WTC11 (cell line): ENCODE measurements around the gene TSEN54. TPM values are rescaled to one million over a fixed set of nuclear protein-coding genes. Genes with fewer than 3 reads are reported as not detected.

Experiments
- ATAC-seq: fragments of 200-7000 bp; cut with Tn5 transposase; 2 replicates; pipeline ENCODE4 v1.10.0; 2021; ENCODE audit warnings: mild to moderate bottlenecking, moderate library complexity
- CTCF ChIA-PET: fragments of 300-600 bp; sonication (Branson Sonifier 250); formaldehyde crosslinking; loops from one replicate; lab custom pipeline; 2021; ENCODE audit warnings: antibody characterized with exemption; lab: Charles Lee
- POLR2A ChIA-PET: fragments of 350-600 bp; sonication (Branson Sonifier 250); formaldehyde crosslinking; loops from one replicate; lab custom pipeline; 2021; ENCODE audit warnings: antibody characterized with exemption; lab: Charles Lee
- DNase-seq: peaks from one replicate; pipeline ENCODE4 v3.0.0; 2021; ENCODE audit warnings: low spot score
- H3K27ac Mint-ChIP-seq: 2 replicates; pipeline ENCODE4 v1.8.0; 2021; ENCODE audit warnings: mixed read lengths
- H3K27me3 Mint-ChIP-seq: 2 replicates; pipeline ENCODE4 v1.8.0; 2021; ENCODE audit warnings: low read depth, mild to moderate bottlenecking, moderate library complexity, mixed read lengths
- H3K36me3 Mint-ChIP-seq: 2 replicates; pipeline ENCODE4 v1.8.0; 2021; ENCODE audit warnings: mixed read lengths
- H3K4me1 Mint-ChIP-seq: 2 replicates; pipeline ENCODE4 v1.8.0; 2022; ENCODE audit warnings: mixed read lengths
- H3K4me3 Mint-ChIP-seq: 2 replicates; pipeline ENCODE4 v1.8.0; 2021; ENCODE audit warnings: mild to moderate bottlenecking, moderate library complexity, mixed read lengths
- H3K9me3 Mint-ChIP-seq: 2 replicates; pipeline ENCODE4 v1.8.0; 2021; ENCODE audit warnings: mixed read lengths
- CREB1 ChIP-seq: sonication (generic); formaldehyde crosslinking; IDR thresholded peaks from 2 replicates; pipeline ENCODE4 v1.8.0; 2023; ENCODE audit warnings: mild to moderate bottlenecking, missing genetic modification reagents
- ELF4 ChIP-seq: sonication (generic); formaldehyde crosslinking; IDR thresholded peaks from 2 replicates; pipeline ENCODE4 v1.8.1; 2022; ENCODE audit warnings: low read depth, mild to moderate bottlenecking, moderate library complexity, missing genetic modification reagents
- GABPB1 ChIP-seq: sonication (generic); formaldehyde crosslinking; IDR thresholded peaks from 2 replicates; pipeline ENCODE4 v1.8.1; 2023; ENCODE audit warnings: mild to moderate bottlenecking, missing genetic modification reagents
- JAZF1 ChIP-seq: fragments of 250-450 bp; sonication (Bioruptor Pico); IDR thresholded peaks from 2 replicates; pipeline ENCODE4 v1.9.0; 2021; ENCODE audit warnings: moderate library complexity, mild to moderate bottlenecking, inconsistent platforms
- KAT7 ChIP-seq: sonication (generic); formaldehyde crosslinking; IDR thresholded peaks from 2 replicates; pipeline ENCODE4 v1.8.1; 2023; ENCODE audit warnings: missing genetic modification reagents, mild to moderate bottlenecking, borderline replicate concordance
- TP53 ChIP-seq: sonication (generic); formaldehyde crosslinking; IDR thresholded peaks from 2 replicates; pipeline ENCODE4 v1.8.1; 2023; ENCODE audit warnings: mild to moderate bottlenecking, missing genetic modification reagents
- ZNF396 ChIP-seq: fragments of 250-450 bp; sonication (Bioruptor Pico); IDR thresholded peaks from 2 replicates; pipeline ENCODE4 v1.8.0; 2021; ENCODE audit warnings: mild to moderate bottlenecking, moderate library complexity, borderline replicate concordance
- ZNF423 ChIP-seq: fragments of 250-450 bp; sonication (Bioruptor Pico); IDR thresholded peaks from 2 replicates; pipeline ENCODE4 v2.1.2; 2022; ENCODE audit warnings: mild to moderate bottlenecking, moderate library complexity
- ZNF671 ChIP-seq: fragments of 250-450 bp; sonication (Bioruptor Pico); IDR thresholded peaks from 2 replicates; pipeline ENCODE4 v1.8.0; 2021; ENCODE audit warnings: mild to moderate bottlenecking
- total RNA-seq: library from RNA; stranded (reverse); gene quantifications from 3 replicates; pipeline ENCODE4 v1.2.3, GENCODE V29; 2021
- TF ChIP-seq, protein P1 (sequence below): sonication (generic); formaldehyde crosslinking; IDR thresholded peaks from 2 replicates; pipeline ENCODE4 v1.8.0; 2022; ENCODE audit warnings: missing genetic modification reagents
- TF ChIP-seq, protein P2 (sequence below): sonication (generic); formaldehyde crosslinking; IDR thresholded peaks from 2 replicates; pipeline ENCODE4 v1.8.0; 2022; ENCODE audit warnings: mild to moderate bottlenecking, missing genetic modification reagents
- TF ChIP-seq, protein P3 (sequence below): fragments of 250-450 bp; sonication (Bioruptor Pico); IDR thresholded peaks from 2 replicates; pipeline ENCODE4 v1.9.0; 2021; ENCODE audit warnings: mild to moderate bottlenecking
- TF ChIP-seq, protein P4 (sequence below): fragments of 250-450 bp; sonication (Bioruptor Pico); IDR thresholded peaks from 2 replicates; pipeline ENCODE4 v1.9.0; 2021; ENCODE audit warnings: mild to moderate bottlenecking, borderline replicate concordance
- TF ChIP-seq, protein P5 (sequence below): sonication (generic); formaldehyde crosslinking; IDR thresholded peaks from 2 replicates; pipeline ENCODE4 v1.8.1; 2022; ENCODE audit warnings: low read depth, missing genetic modification reagents, borderline replicate concordance
- TF ChIP-seq, protein P6 (sequence below): fragments of 250-450 bp; sonication (Bioruptor Pico); IDR thresholded peaks from 2 replicates; pipeline ENCODE4 v2.1.2; 2022; ENCODE audit warnings: mild to moderate bottlenecking, moderate library complexity
- TF ChIP-seq, protein P7 (sequence below): sonication (generic); formaldehyde crosslinking; conservative IDR thresholded peaks from 2 replicates; pipeline ENCODE4 v1.8.1; 2022; ENCODE audit warnings: mild to moderate bottlenecking, missing genetic modification reagents

Gene TSEN54
- total RNA-seq, 1 experiment from 2014 or later: 53.4 TPM

DNA sequence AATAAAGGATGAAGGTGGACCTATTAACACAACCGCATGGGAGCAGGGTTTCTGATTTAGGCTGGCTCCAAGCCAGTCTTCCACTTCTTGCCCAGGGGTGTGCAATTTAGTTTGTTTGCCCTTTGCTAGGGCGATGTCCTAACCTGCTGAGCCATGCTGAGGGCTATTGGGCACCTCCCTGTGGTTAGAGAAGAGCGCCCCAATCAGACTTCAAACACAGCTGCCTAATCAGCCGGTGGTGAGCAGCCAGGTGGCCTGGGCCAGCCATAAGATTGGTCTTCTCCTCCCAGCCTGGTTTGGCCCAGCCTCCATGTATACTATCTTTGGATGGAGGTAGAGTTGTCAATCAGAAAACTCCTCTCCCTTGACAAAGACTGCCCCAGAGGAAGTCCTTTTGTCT lies 44.2 kb upstream of the TSEN54 start (continued):
- TF ChIP-seq, protein P1, sequence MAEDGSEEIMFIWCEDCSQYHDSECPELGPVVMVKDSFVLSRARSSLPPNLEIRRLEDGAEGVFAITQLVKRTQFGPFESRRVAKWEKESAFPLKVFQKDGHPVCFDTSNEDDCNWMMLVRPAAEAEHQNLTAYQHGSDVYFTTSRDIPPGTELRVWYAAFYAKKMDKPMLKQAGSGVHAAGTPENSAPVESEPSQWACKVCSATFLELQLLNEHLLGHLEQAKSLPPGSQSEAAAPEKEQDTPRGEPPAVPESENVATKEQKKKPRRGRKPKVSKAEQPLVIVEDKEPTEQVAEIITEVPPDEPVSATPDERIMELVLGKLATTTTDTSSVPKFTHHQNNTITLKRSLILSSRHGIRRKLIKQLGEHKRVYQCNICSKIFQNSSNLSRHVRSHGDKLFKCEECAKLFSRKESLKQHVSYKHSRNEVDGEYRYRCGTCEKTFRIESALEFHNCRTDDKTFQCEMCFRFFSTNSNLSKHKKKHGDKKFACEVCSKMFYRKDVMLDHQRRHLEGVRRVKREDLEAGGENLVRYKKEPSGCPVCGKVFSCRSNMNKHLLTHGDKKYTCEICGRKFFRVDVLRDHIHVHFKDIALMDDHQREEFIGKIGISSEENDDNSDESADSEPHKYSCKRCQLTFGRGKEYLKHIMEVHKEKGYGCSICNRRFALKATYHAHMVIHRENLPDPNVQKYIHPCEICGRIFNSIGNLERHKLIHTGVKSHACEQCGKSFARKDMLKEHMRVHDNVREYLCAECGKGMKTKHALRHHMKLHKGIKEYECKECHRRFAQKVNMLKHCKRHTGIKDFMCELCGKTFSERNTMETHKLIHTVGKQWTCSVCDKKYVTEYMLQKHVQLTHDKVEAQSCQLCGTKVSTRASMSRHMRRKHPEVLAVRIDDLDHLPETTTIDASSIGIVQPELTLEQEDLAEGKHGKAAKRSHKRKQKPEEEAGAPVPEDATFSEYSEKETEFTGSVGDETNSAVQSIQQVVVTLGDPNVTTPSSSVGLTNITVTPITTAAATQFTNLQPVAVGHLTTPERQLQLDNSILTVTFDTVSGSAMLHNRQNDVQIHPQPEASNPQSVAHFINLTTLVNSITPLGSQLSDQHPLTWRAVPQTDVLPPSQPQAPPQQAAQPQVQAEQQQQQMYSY (CRISPR knock-in tag): no peak
- TF ChIP-seq, protein P2, sequence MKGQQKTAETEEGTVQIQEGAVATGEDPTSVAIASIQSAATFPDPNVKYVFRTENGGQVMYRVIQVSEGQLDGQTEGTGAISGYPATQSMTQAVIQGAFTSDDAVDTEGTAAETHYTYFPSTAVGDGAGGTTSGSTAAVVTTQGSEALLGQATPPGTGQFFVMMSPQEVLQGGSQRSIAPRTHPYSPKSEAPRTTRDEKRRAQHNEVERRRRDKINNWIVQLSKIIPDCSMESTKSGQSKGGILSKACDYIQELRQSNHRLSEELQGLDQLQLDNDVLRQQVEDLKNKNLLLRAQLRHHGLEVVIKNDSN (CRISPR knock-in tag): no peak
- TF ChIP-seq, protein P3, sequence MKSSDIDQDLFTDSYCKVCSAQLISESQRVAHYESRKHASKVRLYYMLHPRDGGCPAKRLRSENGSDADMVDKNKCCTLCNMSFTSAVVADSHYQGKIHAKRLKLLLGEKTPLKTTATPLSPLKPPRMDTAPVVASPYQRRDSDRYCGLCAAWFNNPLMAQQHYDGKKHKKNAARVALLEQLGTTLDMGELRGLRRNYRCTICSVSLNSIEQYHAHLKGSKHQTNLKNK (CRISPR knock-in tag): no peak

DNA sequence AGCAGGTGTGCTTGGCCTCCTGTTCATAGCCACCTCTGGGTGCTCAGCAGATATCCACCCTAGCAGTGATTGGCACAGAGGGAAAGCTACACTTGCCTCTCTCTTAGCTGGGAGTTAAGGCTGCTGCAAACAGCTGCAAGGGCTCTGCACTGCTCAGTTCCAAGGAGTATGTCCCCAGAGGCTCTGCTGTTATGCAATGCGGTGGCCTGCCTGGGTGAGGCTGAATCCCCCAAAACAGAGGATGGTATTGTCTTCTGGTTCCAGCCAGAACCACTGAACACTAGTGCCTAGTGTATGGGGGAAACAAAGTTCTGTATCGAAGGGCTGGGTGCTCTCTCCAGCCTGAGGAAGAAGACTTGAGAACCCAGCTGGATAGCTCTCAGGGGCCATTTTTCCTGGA lies 43.1 kb upstream of the TSEN54 start:
- H3K4me3 Mint-ChIP-seq: no peak overlapping the region
- no peak overlapping the region for H3K27ac Mint-ChIP-seq
- no peaks in the 10 kb centered on the region for H3K27me3 Mint-ChIP-seq
- no peaks in the 10 kb centered on the region for H3K4me1 Mint-ChIP-seq
- DNase-seq (no peak), ATAC-seq (no peak)
- POLR2A ChIA-PET: no interaction called here
- TF ChIP-seq ELF4 (CRISPR knock-in tag) (no peak), KAT7 (CRISPR knock-in tag) (no peak), CREB1 (CRISPR knock-in tag) (no peak), JAZF1 (CRISPR knock-in tag) (no peak), GABPB1 (CRISPR knock-in tag) (no peak), ZNF671 (CRISPR knock-in tag) (no peak), ZNF396 (CRISPR knock-in tag) (no peak), TP53 (CRISPR knock-in tag) (no peak), ZNF423 (no peak)
- TF ChIP-seq, protein P4, sequence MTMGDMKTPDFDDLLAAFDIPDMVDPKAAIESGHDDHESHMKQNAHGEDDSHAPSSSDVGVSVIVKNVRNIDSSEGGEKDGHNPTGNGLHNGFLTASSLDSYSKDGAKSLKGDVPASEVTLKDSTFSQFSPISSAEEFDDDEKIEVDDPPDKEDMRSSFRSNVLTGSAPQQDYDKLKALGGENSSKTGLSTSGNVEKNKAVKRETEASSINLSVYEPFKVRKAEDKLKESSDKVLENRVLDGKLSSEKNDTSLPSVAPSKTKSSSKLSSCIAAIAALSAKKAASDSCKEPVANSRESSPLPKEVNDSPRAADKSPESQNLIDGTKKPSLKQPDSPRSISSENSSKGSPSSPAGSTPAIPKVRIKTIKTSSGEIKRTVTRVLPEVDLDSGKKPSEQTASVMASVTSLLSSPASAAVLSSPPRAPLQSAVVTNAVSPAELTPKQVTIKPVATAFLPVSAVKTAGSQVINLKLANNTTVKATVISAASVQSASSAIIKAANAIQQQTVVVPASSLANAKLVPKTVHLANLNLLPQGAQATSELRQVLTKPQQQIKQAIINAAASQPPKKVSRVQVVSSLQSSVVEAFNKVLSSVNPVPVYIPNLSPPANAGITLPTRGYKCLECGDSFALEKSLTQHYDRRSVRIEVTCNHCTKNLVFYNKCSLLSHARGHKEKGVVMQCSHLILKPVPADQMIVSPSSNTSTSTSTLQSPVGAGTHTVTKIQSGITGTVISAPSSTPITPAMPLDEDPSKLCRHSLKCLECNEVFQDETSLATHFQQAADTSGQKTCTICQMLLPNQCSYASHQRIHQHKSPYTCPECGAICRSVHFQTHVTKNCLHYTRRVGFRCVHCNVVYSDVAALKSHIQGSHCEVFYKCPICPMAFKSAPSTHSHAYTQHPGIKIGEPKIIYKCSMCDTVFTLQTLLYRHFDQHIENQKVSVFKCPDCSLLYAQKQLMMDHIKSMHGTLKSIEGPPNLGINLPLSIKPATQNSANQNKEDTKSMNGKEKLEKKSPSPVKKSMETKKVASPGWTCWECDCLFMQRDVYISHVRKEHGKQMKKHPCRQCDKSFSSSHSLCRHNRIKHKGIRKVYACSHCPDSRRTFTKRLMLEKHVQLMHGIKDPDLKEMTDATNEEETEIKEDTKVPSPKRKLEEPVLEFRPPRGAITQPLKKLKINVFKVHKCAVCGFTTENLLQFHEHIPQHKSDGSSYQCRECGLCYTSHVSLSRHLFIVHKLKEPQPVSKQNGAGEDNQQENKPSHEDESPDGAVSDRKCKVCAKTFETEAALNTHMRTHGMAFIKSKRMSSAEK: no peak
- TF ChIP-seq, protein P5, sequence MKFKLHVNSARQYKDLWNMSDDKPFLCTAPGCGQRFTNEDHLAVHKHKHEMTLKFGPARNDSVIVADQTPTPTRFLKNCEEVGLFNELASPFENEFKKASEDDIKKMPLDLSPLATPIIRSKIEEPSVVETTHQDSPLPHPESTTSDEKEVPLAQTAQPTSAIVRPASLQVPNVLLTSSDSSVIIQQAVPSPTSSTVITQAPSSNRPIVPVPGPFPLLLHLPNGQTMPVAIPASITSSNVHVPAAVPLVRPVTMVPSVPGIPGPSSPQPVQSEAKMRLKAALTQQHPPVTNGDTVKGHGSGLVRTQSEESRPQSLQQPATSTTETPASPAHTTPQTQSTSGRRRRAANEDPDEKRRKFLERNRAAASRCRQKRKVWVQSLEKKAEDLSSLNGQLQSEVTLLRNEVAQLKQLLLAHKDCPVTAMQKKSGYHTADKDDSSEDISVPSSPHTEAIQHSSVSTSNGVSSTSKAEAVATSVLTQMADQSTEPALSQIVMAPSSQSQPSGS (CRISPR knock-in tag): no peak
- TF ChIP-seq, protein P6, sequence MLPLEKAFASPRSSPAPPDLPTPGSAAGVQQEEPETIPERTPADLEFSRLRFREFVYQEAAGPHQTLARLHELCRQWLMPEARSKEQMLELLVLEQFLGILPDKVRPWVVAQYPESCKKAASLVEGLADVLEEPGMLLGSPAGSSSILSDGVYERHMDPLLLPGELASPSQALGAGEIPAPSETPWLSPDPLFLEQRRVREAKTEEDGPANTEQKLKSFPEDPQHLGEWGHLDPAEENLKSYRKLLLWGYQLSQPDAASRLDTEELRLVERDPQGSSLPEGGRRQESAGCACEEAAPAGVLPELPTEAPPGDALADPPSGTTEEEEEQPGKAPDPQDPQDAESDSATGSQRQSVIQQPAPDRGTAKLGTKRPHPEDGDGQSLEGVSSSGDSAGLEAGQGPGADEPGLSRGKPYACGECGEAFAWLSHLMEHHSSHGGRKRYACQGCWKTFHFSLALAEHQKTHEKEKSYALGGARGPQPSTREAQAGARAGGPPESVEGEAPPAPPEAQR (CRISPR knock-in tag): no peak
- TF ChIP-seq, protein P7, sequence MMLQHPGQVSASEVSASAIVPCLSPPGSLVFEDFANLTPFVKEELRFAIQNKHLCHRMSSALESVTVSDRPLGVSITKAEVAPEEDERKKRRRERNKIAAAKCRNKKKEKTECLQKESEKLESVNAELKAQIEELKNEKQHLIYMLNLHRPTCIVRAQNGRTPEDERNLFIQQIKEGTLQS: no peak
- CTCF ChIA-PET: interaction anchor here (0.5 kb wide), 1 partner anchor 273 kb away, joined by 3 read pairs; no protein-coding TSS in a partner anchor
- H3K36me3 Mint-ChIP-seq: no peaks in the 10 kb centered on the region; the same call in 1 of the 2 replicates
- H3K9me3 Mint-ChIP-seq: no peaks in the 10 kb centered on the region
